ENCODE measurements around the gene MYO5A. TPM values are rescaled to one million over a fixed set of nuclear protein-coding genes. Genes with fewer than 3 reads are reported as not detected.
"Not testable (repeated sequence)": the region's sequence is repeated elsewhere in the genome, so short reads cannot be mapped to it uniquely, and the experiment has no call there.

Gene MYO5A
- total RNA-seq, 1 experiment from 2014 or later: 9.9 TPM

DNA sequence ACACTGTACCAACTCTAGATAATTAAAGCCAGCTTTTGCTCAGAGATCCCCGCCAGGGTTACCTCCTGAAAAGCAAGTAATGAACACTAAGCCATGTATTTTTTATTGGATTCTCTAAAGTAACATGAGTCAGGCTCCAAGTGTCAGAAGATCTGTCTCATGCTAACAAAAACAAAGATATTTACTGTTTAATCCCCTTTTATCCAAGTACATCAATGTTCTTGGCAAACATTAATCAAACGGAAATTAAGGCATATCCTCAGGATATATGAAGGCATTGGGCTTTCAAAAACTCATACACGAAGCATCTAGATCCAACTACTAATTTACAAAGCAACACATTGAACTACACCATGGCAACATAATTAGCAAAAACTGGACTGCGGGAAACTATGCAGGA lies 37.2 kb downstream of the MYO5A start:
- Mint-ChIP-seq H3K36me3 (ENCODE audit: insufficient read depth, unreplicated experiment) (no peaks in the 10 kb centered on the region), H3K27me3 (ENCODE audit: insufficient read depth, unreplicated experiment) (peaks cover 1% of the 10 kb centered on the region), H3K9me3 (ENCODE audit: unreplicated experiment) (no peaks in the 10 kb centered on the region), H3K27ac (ENCODE audit: unreplicated experiment) (no peak overlapping the region), H3K4me3 (ENCODE audit: unreplicated experiment) (no peak overlapping the region), H3K4me1 (ENCODE audit: low read depth, unreplicated experiment) (no peaks in the 10 kb centered on the region)
- ChIA-PET POLR2A (no interaction called here), CTCF (no interaction called here)
- no peak for DNase-seq
- BruUV-seq (replicated peaks): no TSS peak
- Histone ChIP-seq H3K4me3 (ENCODE audit: low read depth, low read length) (no peak overlapping the region), H3K36me3 (ENCODE audit: control insufficient read depth, insufficient read depth, low read length) (no peaks in the 10 kb centered on the region), H3K4me1 (no peaks in the 10 kb centered on the region), H3K9me3 (no peaks in the 10 kb centered on the region), H3K27me3 (replicated peaks; ENCODE audit: control insufficient read depth, insufficient read depth, low read length) (no peaks in the 10 kb centered on the region)
- intact Hi-C loops (cut with micrococcal nuclease; ENCODE audit: unreplicated experiment): no loop called here
- TF ChIP-seq, protein P1, sequence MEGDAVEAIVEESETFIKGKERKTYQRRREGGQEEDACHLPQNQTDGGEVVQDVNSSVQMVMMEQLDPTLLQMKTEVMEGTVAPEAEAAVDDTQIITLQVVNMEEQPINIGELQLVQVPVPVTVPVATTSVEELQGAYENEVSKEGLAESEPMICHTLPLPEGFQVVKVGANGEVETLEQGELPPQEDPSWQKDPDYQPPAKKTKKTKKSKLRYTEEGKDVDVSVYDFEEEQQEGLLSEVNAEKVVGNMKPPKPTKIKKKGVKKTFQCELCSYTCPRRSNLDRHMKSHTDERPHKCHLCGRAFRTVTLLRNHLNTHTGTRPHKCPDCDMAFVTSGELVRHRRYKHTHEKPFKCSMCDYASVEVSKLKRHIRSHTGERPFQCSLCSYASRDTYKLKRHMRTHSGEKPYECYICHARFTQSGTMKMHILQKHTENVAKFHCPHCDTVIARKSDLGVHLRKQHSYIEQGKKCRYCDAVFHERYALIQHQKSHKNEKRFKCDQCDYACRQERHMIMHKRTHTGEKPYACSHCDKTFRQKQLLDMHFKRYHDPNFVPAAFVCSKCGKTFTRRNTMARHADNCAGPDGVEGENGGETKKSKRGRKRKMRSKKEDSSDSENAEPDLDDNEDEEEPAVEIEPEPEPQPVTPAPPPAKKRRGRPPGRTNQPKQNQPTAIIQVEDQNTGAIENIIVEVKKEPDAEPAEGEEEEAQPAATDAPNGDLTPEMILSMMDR (IDR thresholded peaks at IDR 0.05; ENCODE audit: insufficient read depth in 1 of 2, low read depth in 1 of 2, low read length in 1 of 2, severe bottlenecking in 1 of 2, unreplicated experiment in 1 of 2): no peak

DNA sequence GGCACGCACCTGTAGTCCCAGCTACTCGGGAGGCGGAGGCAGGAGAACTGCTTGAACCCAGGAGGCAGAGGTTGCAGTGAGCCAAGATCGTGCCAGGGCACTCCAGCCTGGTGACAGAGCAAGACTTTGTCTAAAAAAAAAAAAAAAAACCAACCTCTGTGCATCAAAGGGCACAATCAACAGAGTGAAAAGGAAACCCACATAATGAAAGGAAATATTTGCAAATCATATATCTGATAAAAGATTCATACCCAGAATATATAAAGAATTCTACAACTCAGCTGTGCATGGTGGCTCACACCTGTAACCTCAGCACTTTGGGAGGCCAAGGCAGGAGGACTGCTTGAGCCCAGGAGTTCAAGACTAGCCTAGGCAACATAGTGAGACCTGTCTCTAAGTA lies 39.2 kb downstream of the MYO5A start:
- intact Hi-C loops (cut with micrococcal nuclease; ENCODE audit: unreplicated experiment): not testable (repeated sequence)

DNA sequence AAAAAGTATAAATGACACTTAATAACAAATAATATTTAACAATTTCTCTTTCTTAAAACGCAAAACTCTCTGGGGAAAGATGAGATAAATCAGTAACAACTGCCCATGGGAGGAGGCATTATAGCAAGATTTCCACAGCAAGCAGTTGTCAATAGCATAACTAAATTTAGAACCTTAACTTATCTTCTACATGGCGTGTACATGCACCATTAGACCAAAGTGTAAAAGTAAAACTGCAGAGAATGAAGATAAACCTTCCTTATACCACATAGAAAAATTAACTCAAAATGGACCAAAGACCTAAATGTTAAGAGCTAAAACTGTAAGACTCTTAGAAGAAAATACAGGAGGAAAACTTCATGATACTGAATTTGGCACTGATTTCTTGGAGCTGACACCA lies 39.9 kb downstream of the MYO5A start:
- intact Hi-C loops (cut with micrococcal nuclease; ENCODE audit: unreplicated experiment): no loop called here
- POLR2A ChIA-PET: no interaction called here

More for the DNA sequence above, 39.2 kb downstream of the MYO5A start:
- H3K4me1 Mint-ChIP-seq (ENCODE audit: low read depth, unreplicated experiment); H3K27me3 Mint-ChIP-seq (ENCODE audit: insufficient read depth, unreplicated experiment); H3K9me3 ChIP-seq; H3K4me1 ChIP-seq; H3K27ac Mint-ChIP-seq (ENCODE audit: unreplicated experiment); H3K4me3 ChIP-seq (ENCODE audit: low read depth, low read length); H3K27me3 ChIP-seq (replicated peaks; ENCODE audit: control insufficient read depth, insufficient read depth, low read length); H3K36me3 Mint-ChIP-seq (ENCODE audit: insufficient read depth, unreplicated experiment); POLR2A ChIA-PET; BruUV-seq (replicated peaks); H3K36me3 ChIP-seq (ENCODE audit: control insufficient read depth, insufficient read depth, low read length); DNase-seq; H3K9me3 Mint-ChIP-seq (ENCODE audit: unreplicated experiment); CTCF ChIA-PET; H3K4me3 Mint-ChIP-seq (ENCODE audit: unreplicated experiment): not testable (repeated sequence)

More for the DNA sequence above, 39.9 kb downstream of the MYO5A start:
- TF ChIP-seq, protein P1 (IDR thresholded peaks at IDR 0.05; ENCODE audit: insufficient read depth in 1 of 2, low read depth in 1 of 2, low read length in 1 of 2, severe bottlenecking in 1 of 2, unreplicated experiment in 1 of 2): no peak
- Histone ChIP-seq H3K36me3 (ENCODE audit: control insufficient read depth, insufficient read depth, low read length) (no peaks in the 10 kb centered on the region), H3K27me3 (replicated peaks; ENCODE audit: control insufficient read depth, insufficient read depth, low read length) (no peaks in the 10 kb centered on the region), H3K9me3 (no peaks in the 10 kb centered on the region), H3K4me3 (ENCODE audit: low read depth, low read length) (no peak overlapping the region), H3K4me1 (no peaks in the 10 kb centered on the region)
- no peaks in the 10 kb centered on the region for H3K36me3 Mint-ChIP-seq (ENCODE audit: insufficient read depth, unreplicated experiment)
- H3K27me3 Mint-ChIP-seq (ENCODE audit: insufficient read depth, unreplicated experiment): peaks cover 7% of the 10 kb centered on the region
- H3K4me3 Mint-ChIP-seq (ENCODE audit: unreplicated experiment): no peak overlapping the region
- BruUV-seq (replicated peaks): no TSS peak
- H3K9me3 Mint-ChIP-seq (ENCODE audit: unreplicated experiment): no peaks in the 10 kb centered on the region
- CTCF ChIA-PET: no interaction called here
- no peak overlapping the region for H3K27ac Mint-ChIP-seq (ENCODE audit: unreplicated experiment)
- H3K4me1 Mint-ChIP-seq (ENCODE audit: low read depth, unreplicated experiment): peaks cover 6% of the 10 kb centered on the region
- DNase-seq: no peak
